ENCODE measurements around the gene NRCAM.
"Not testable (repeated sequence)": the region's sequence is repeated elsewhere in the genome, so short reads cannot be mapped to it uniquely, and the experiment has no call there.

GRCh38 chr7:108466322-108466721 lies 10.1 kb upstream of the NRCAM start:
- TF ChIP-seq PATZ1 (CRISPR knock-in tag; IDR thresholded peaks at IDR 0.05; ENCODE audit: borderline replicate concordance); ARNTL (CRISPR knock-in tag; IDR thresholded peaks at IDR 0.05; ENCODE audit: borderline replicate concordance, low read depth); RARB (CRISPR knock-in tag; IDR thresholded peaks at IDR 0.05); CSDC2 (CRISPR knock-in tag; IDR thresholded peaks at IDR 0.05); ISL1 (CRISPR knock-in tag; IDR thresholded peaks at IDR 0.05); OSR1 (CRISPR knock-in tag; IDR thresholded peaks at IDR 0.05); CREB5 (CRISPR knock-in tag; IDR thresholded peaks at IDR 0.05; ENCODE audit: low read depth); ZFP3 (CRISPR knock-in tag; IDR thresholded peaks at IDR 0.05); POU6F1 (CRISPR knock-in tag; IDR thresholded peaks at IDR 0.05; ENCODE audit: borderline replicate concordance, low read depth): not testable (repeated sequence)
- TF ChIP-seq, protein P1, sequence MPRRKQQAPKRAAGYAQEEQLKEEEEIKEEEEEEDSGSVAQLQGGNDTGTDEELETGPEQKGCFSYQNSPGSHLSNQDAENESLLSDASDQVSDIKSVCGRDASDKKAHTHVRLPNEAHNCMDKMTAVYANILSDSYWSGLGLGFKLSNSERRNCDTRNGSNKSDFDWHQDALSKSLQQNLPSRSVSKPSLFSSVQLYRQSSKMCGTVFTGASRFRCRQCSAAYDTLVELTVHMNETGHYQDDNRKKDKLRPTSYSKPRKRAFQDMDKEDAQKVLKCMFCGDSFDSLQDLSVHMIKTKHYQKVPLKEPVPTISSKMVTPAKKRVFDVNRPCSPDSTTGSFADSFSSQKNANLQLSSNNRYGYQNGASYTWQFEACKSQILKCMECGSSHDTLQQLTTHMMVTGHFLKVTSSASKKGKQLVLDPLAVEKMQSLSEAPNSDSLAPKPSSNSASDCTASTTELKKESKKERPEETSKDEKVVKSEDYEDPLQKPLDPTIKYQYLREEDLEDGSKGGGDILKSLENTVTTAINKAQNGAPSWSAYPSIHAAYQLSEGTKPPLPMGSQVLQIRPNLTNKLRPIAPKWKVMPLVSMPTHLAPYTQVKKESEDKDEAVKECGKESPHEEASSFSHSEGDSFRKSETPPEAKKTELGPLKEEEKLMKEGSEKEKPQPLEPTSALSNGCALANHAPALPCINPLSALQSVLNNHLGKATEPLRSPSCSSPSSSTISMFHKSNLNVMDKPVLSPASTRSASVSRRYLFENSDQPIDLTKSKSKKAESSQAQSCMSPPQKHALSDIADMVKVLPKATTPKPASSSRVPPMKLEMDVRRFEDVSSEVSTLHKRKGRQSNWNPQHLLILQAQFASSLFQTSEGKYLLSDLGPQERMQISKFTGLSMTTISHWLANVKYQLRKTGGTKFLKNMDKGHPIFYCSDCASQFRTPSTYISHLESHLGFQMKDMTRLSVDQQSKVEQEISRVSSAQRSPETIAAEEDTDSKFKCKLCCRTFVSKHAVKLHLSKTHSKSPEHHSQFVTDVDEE (CRISPR knock-in tag; IDR thresholded peaks at IDR 0.05): not testable (repeated sequence)
